ENCODE data around the gene PASK.
A peak's percentile ranks its signal among the peaks of the same experiment; 100 is the strongest.

The PASK gene

DNA sequence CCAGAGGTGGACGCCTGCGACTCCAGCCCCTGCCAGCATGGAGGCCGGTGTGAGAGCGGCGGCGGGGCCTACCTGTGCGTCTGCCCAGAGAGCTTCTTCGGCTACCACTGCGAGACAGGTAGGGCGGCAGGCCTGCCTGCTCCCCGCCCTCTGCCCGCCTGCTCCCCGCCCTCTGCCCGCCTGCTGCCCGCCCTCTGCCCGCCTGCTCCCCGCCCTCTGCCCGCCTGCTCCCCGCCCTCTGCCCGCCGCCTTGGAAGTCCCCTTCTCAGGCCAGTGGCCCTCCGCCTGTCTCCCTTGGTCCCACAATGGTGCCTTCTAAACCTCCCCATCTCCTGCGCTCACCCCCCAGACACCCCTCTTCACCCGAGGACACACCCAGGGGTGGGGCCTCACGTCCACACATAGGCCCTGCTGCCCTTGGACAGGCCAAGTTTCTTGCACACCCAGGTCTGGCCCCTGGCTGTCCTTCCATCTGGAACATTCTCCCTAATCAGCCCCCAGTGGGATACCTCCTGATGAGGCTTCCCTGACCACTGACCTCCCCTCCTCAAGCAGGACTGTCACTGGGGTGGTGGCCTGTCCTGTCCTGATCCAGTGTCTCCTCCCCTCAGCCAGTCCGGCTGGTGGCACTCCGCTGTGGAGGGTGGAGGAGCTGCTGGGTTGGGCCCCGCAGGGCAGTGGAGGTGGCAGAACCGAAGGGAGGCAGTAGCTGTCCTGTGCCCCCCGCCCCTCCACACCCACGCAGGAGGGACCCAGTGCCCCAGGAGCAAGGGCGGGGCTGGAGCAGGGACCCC lies 85.1 kb downstream of the PASK start:
- peak; percentile 42 for DNase-seq

DNA sequence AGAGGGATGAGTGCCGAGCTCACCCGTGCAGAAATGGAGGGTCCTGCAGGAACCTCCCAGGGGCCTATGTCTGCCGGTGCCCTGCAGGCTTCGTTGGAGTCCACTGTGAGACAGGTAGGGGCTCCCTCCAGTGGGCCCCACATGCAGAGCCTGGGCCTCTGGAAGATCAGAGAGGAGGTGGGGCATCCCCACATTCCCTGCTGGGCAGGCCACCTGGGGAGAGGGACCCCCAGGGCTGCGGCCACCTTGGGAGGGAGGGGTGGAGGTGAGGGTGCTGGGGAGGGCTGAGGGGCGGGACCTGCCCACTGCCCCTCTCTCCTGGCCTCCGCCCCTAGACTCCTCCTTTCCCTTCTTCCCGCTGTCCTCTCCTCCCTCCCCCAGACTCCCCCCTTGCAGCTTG lies 85.7 kb downstream of the PASK start:
- no peak for DNase-seq

DNA sequence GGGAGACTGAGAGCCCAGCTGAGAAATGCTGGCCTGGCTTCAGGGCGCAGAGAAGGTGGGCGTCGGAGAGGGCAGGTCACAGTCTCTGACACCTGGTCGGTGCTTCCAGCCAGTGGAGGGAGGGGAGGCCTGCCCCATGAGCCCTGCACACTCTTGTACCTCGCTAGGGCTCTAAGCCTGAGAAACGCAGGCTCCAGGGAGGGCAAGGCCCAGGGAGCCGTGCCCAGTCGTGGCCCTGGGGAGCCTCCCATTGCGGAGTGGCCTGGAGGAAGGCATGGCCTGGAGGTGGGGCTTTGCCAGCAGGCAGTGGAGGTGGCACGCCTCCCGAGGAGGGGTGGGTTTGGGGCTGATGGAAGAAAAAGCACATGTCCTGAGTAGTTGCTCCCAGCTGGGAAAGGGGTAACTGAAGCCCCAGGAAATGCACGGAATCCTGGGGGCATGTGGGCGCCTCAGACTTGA lies 86.2 kb downstream of the PASK start:
- no peak for DNase-seq

DNA sequence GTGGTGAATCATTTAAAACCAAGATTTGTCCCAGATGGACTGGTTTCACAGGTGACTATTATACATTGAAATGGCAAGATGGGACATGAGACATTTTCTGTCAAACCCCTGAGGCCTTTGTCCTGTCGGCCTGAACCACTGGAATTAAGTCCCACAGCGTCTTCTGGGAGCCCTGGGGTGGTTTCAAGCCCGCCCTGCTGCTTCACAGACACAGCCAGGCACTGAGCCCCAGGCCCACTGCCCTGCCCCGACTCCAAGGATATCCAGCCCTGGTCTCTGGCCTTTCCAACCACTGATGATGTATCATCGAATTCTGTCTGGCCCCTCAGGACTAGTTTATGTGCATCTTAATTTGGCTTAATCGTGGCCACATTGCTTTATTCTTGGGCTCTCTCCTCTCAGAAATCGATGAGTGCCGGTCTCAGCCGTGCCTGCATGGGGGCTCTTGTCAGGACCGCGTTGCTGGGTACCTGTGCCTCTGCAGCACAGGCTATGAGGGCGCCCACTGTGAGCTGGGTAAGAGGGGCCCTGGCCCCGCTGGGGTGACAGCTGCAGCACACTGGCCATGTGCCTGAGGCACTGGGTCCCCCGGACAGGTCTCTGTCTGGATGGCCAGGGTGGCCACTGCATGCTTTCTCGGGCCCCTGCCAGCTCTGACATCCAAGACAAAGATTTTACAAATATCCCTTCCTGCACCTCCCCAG lies 86.7 kb downstream of the PASK start:
- DNase-seq, result no peak

DNA sequence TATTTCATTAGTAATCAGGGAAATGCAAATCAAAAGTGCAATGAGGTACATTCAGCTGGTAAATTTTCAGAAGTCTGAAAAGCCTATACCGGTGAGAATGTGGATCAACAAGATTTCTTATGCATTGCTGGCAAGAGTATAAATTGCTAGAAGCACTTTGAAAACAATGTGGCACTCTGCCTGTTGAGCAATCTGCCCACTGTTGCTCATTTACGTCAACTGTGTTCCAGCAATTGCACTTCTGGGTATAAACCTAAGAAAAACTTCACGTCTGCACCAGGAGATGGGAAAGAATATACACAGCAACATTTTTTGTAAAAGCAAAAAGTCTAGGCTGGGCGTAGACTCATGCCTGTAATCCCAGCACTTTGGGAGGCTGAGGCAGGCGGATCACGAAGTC lies 88.0 kb downstream of the PASK start:
- DNase-seq, result no peak
